Endodermal cell (in vitro differentiated cells): ENCODE results near the gene NME3. TPM values are rescaled to one million over a fixed set of nuclear protein-coding genes. Genes with fewer than 3 reads are reported as not detected.
A peak's percentile ranks its signal among the peaks of the same experiment; 100 is the strongest.

Source experiments
- DNase-seq: peaks from one replicate; pipeline ENCODE4 v3.0.0-alpha.2; 2017
- H3K27ac ChIP-seq: 2 replicates; pipeline ENCODE4 v1.5.1; 2013; ENCODE audit warnings: mild to moderate bottlenecking, low read depth, low read length, moderate library complexity
- H3K27me3 ChIP-seq: 2 replicates; pipeline ENCODE4 v1.6.1; 2013; ENCODE audit warnings: mild to moderate bottlenecking, low read length, moderate library complexity; ENCODE audit not compliant: insufficient read depth, control insufficient read depth, poor library complexity, severe bottlenecking
- H3K36me3 ChIP-seq: 2 replicates; pipeline ENCODE4 v1.7.0; 2013; ENCODE audit warnings: mild to moderate bottlenecking, low read length, moderate library complexity; ENCODE audit not compliant: control insufficient read depth, insufficient read depth
- H3K4me1 ChIP-seq: one replicate; pipeline ENCODE4 v1.7.0; 2013; ENCODE audit warnings: low read length; ENCODE audit not compliant: control insufficient read depth, insufficient read depth
- H3K4me3 ChIP-seq: 2 replicates; pipeline ENCODE4 v1.5.1; 2013; ENCODE audit warnings: mild to moderate bottlenecking, low read length, moderate library complexity
- H3K9ac ChIP-seq: 2 replicates; pipeline ENCODE4 v1.6.1; 2013; ENCODE audit warnings: mild to moderate bottlenecking, low read length, moderate library complexity; ENCODE audit not compliant: poor library complexity, severe bottlenecking; ENCODE audit errors: extremely low read depth
- H3K9me3 ChIP-seq: 2 replicates; pipeline ENCODE4 v1.6.1; 2013; ENCODE audit warnings: mild to moderate bottlenecking, low read length, moderate library complexity; ENCODE audit not compliant: control insufficient read depth
- H3K27ac Mint-ChIP-seq: 2 replicates; pipeline ENCODE4 v1.8.0; 2020; ENCODE audit warnings: mixed read lengths
- H3K27me3 Mint-ChIP-seq: 2 replicates; pipeline ENCODE4 v1.8.0; 2021; ENCODE audit warnings: mild to moderate bottlenecking, mixed read lengths; ENCODE audit not compliant: insufficient read depth
- H3K36me3 Mint-ChIP-seq: 2 replicates; pipeline ENCODE4 v1.8.0; 2020; ENCODE audit warnings: low read depth, mixed read lengths
- H3K4me1 Mint-ChIP-seq: 2 replicates; pipeline ENCODE4 v1.8.0; 2020; ENCODE audit warnings: mixed read lengths
- H3K4me3 Mint-ChIP-seq: 2 replicates; pipeline ENCODE4 v1.8.0; 2020; ENCODE audit warnings: mild to moderate bottlenecking, moderate library complexity, mixed read lengths
- H3K9me3 Mint-ChIP-seq: 2 replicates; pipeline ENCODE4 v1.8.0; 2020; ENCODE audit warnings: mild to moderate bottlenecking, mixed read lengths
- WGBS, 2 experiments: methylation state at CpG; one replicate each; pipeline versions ENCODE4 v1.1.5 to v1.1.7; 2013; ENCODE audit warnings: missing lambda C conversion rate in 2 of 2, mixed read lengths in 1 of 2; ENCODE audit not compliant: insufficient coverage in 1 of 2, insufficient read length in 1 of 2; 5-methylcytosine and 5-hydroxymethylcytosine counted together
- total RNA-seq, 2 donors: library from RNA; stranded (reverse); fragmentation: NEBNext Ultra II Directional in 1 of 2; extraction: Animal tissue kit (Norgen Biotek cat#: 25700) in 1 of 2; gene quantifications; 2 replicates in 1 of 2; 3 replicates in 1 of 2; pipeline ENCODE4 v1.2.1, GENCODE V29; 2021
- TF ChIP-seq, protein P1 (sequence below): fragments of 200-600 bp; sonication (generic); conservative IDR thresholded peaks from 2 replicates; pipeline ENCODE4 v1.5.0; 2021; ENCODE audit warnings: antibody characterized with exemption, mild to moderate bottlenecking

Gene NME3
- total RNA-seq, 2 donors from 2014 or later: 70.3 to 73.6 TPM

DNA sequence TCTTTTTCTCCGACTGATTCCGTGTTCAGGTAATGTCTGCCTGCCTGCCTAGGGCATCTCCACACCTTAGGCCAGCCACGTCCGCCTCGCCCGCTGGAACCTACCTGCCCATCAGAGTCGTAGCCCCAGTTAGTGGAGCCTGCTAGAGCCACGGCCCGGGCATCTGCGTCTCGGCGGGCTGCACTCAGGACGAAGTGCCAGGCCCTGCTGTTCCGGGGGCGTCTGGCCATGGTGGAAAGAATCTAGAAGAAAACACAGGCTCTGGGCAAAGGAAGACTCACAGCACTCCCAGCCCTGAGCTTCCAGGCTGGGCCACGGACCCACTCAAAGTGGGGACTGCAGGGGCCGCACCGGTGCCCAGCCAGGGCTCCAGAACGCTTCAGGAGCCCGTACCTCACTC is 9.9 kb upstream of the NME3 start:
- Histone ChIP-seq H3K4me1 (peaks cover 8% of the 10 kb centered on the region), H3K27me3 (no peaks in the 10 kb centered on the region), H3K27ac (no peak overlapping the region), H3K9ac (peak overlapping the region; percentile 73), H3K36me3 (peaks cover 24% of the 10 kb centered on the region), H3K4me3 (peak overlapping the region; percentile 96), H3K9me3 (no peaks in the 10 kb centered on the region)
- H3K27ac Mint-ChIP-seq: peak overlapping the region; percentile 94
- DNase-seq: no peak
- H3K4me1 Mint-ChIP-seq: peaks cover 10% of the 10 kb centered on the region
- H3K9me3 Mint-ChIP-seq: no peaks in the 10 kb centered on the region
- no peaks in the 10 kb centered on the region for H3K27me3 Mint-ChIP-seq
- WGBS, 2 experiments: 84 to 90% methylated on average over 14 to 20 of the region's 20 CpGs
- H3K4me3 Mint-ChIP-seq: peak overlapping the region; percentile 85
- H3K36me3 Mint-ChIP-seq: peaks cover 19% of the 10 kb centered on the region
- TF ChIP-seq, protein P1, sequence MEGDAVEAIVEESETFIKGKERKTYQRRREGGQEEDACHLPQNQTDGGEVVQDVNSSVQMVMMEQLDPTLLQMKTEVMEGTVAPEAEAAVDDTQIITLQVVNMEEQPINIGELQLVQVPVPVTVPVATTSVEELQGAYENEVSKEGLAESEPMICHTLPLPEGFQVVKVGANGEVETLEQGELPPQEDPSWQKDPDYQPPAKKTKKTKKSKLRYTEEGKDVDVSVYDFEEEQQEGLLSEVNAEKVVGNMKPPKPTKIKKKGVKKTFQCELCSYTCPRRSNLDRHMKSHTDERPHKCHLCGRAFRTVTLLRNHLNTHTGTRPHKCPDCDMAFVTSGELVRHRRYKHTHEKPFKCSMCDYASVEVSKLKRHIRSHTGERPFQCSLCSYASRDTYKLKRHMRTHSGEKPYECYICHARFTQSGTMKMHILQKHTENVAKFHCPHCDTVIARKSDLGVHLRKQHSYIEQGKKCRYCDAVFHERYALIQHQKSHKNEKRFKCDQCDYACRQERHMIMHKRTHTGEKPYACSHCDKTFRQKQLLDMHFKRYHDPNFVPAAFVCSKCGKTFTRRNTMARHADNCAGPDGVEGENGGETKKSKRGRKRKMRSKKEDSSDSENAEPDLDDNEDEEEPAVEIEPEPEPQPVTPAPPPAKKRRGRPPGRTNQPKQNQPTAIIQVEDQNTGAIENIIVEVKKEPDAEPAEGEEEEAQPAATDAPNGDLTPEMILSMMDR: no peak

DNA sequence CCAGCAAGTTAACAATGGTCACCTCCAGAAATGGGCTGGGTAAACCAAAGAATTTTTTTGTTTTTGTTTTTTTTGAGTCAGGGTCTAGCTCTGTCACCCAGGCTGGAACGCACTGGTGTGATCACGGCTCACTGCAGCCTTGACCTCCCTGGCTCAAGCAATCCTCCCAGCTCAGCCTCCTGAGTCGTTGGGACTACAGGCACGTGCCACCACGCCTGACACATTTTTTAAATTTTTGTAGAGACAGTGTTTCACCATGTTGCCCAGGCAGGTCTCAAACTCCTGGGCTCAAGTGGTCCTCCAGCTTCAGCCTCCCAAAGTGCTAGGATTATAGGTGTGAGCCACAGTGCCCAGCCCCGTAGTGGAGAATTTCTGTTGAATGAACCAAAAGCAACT is 9.3 kb upstream of the NME3 start:
- H3K9me3 ChIP-seq: no peaks in the 10 kb centered on the region
- Mint-ChIP-seq H3K27ac (peak overlapping the region; percentile 17), H3K36me3 (peaks cover 15% of the 10 kb centered on the region), H3K27me3 (no peaks in the 10 kb centered on the region), H3K4me1 (peaks cover 10% of the 10 kb centered on the region), H3K9me3 (no peaks in the 10 kb centered on the region), H3K4me3 (peak overlapping the region; percentile 85)
- H3K9ac ChIP-seq: no peak overlapping the region
- no peaks in the 10 kb centered on the region for H3K27me3 ChIP-seq
- no peak overlapping the region for H3K27ac ChIP-seq
- H3K36me3 ChIP-seq: peaks cover 21% of the 10 kb centered on the region
- H3K4me3 ChIP-seq: peak overlapping the region; percentile 96
- peaks cover 8% of the 10 kb centered on the region for H3K4me1 ChIP-seq
- no peak for DNase-seq
- TF ChIP-seq, protein P1: no peak
- WGBS, 2 experiments: 87 to 96% methylated on average over 6 of the region's 6 CpGs

DNA sequence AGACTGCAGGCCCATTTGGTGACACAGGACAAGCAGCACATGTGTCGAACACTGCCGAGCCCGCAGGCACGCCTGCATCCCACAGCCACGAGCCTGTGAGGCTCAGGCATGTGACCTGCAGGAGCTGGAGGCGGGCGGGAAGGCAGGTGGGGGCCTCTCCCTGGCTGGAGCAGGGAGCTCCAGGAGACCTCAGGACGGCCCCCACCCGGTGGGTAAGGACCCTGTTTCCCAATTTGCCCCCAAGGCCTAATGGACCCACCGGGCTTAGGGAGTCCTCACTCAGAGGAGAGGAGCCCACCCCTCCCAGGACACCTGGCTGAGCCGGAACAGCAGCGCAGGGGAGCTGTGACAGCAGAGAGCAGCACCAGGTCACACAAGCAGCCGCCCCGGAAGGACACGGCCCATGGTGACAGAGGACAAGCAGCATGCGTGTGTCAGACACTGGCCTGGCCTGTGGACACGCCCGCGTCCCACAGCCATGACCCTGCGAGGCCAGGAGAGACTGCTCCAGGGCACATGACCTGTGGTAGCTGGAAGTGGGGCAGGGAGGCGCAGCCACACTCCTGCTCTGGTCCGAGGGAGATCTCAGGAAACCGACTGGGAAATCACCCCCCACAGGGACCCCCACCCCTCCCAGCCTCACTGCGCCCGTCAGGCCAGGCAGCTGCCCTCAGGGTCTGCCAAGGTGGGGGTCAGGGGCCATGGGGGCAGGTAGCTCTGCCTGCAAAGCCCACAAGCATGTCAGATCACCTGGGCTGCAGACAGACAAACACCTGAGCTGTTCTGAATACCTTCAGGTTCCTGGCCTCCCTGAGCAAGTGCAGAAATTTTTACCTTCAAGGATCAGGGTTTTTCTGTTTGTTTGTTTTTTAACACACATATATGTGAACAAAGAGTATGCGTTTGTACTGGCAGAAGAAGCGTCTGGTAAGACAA is 8.7 kb upstream of the NME3 start:
- Mint-ChIP-seq H3K9me3 (no peaks in the 10 kb centered on the region), H3K36me3 (peaks cover 12% of the 10 kb centered on the region), H3K4me3 (peak overlapping the region; percentile 85), H3K27ac (no peak overlapping the region), H3K4me1 (peaks cover 10% of the 10 kb centered on the region), H3K27me3 (no peaks in the 10 kb centered on the region)
- Histone ChIP-seq H3K9ac (no peak overlapping the region), H3K27me3 (no peaks in the 10 kb centered on the region), H3K9me3 (no peaks in the 10 kb centered on the region), H3K27ac (no peak overlapping the region), H3K4me3 (no peak overlapping the region), H3K4me1 (peaks cover 8% of the 10 kb centered on the region), H3K36me3 (peaks cover 19% of the 10 kb centered on the region)
- TF ChIP-seq, protein P1: no peak
- DNase-seq: no peak
- WGBS, 2 experiments: 92 to 93% methylated on average over 12 to 27 of the region's 27 CpGs
